Caco-2 (cell line): Measurements from ENCODE around the gene CH25H. TPM values are rescaled to one million over a fixed set of nuclear protein-coding genes. Genes with fewer than 3 reads are reported as not detected.

Source experiments
- BruUV-seq: library from RNA; stranded (reverse); fragments of 400-500 nt; replicated peaks from 2 replicates; lab custom pipeline; 2021; lab: Mats Ljungman, UMichigan
- CTCF ChIA-PET: fragments of 300-600 bp; sonication (Branson Sonifier 250); formaldehyde crosslinking; loops from one replicate; lab custom pipeline; 2022; ENCODE audit warnings: antibody characterized with exemption; lab: Charles Lee
- POLR2A ChIA-PET: fragments of 300-600 bp; sonication (Branson Sonifier 250); formaldehyde crosslinking; loops from one replicate; lab custom pipeline; 2022; ENCODE audit warnings: antibody characterized with exemption; lab: Charles Lee
- DNase-seq, 2 experiments: peaks; one replicate each; pipeline versions ENCODE4 v3.0.0 to v3.0.0-alpha.2; 2020 to 2022
- H3K27me3 ChIP-seq: replicated peaks from 2 replicates; pipeline ENCODE4 v1.6.0; 2011; ENCODE audit warnings: low read length; ENCODE audit not compliant: control insufficient read depth, insufficient read depth
- H3K36me3 ChIP-seq: 2 replicates; pipeline ENCODE4 v1.5.1; 2011; ENCODE audit warnings: low read length; ENCODE audit not compliant: control insufficient read depth, insufficient read depth
- H3K4me1 ChIP-seq: fragments of 250-450 bp; sonication (Bioruptor Pico); 2 replicates; pipeline ENCODE4 v1.5.1; 2020; ENCODE audit warnings: mild to moderate bottlenecking
- H3K4me3 ChIP-seq: 2 replicates; pipeline ENCODE4 v1.5.1; 2011; ENCODE audit warnings: low read depth, mild to moderate bottlenecking, control low read depth, low read length
- H3K9me3 ChIP-seq: fragments of 250-450 bp; sonication (Bioruptor Pico); 2 replicates; pipeline ENCODE4 v1.5.1; 2020; ENCODE audit warnings: mild to moderate bottlenecking, moderate library complexity
- H3K27ac Mint-ChIP-seq: one replicate; pipeline ENCODE4 v1.8.0; 2022; ENCODE audit warnings: mixed read lengths; ENCODE audit not compliant: unreplicated experiment
- H3K27me3 Mint-ChIP-seq: one replicate; pipeline ENCODE4 v1.8.0; 2022; ENCODE audit warnings: mixed read lengths; ENCODE audit not compliant: insufficient read depth, unreplicated experiment
- H3K36me3 Mint-ChIP-seq: one replicate; pipeline ENCODE4 v1.8.0; 2022; ENCODE audit warnings: mild to moderate bottlenecking, mixed read lengths; ENCODE audit not compliant: insufficient read depth, unreplicated experiment
- H3K4me1 Mint-ChIP-seq: one replicate; pipeline ENCODE4 v1.8.0; 2022; ENCODE audit warnings: low read depth, mixed read lengths; ENCODE audit not compliant: unreplicated experiment
- H3K4me3 Mint-ChIP-seq: one replicate; pipeline ENCODE4 v1.8.0; 2022; ENCODE audit warnings: mild to moderate bottlenecking, moderate library complexity, mixed read lengths; ENCODE audit not compliant: unreplicated experiment
- H3K9me3 Mint-ChIP-seq: one replicate; pipeline ENCODE4 v1.8.0; 2022; ENCODE audit warnings: mixed read lengths; ENCODE audit not compliant: unreplicated experiment
- CTCF ChIP-seq, 2 experiments: fragments of 200-600 bp in 1 of 2; IDR thresholded peaks; 1 replicate in 1 of 2; 2 replicates in 1 of 2; pipeline versions ENCODE4 v1.5.1 to v1.8.0; 2011 to 2022; ENCODE audit warnings: antibody characterized with exemption in 1 of 2, control low read depth in 1 of 2, inconsistent platforms in 1 of 2, low read depth in 1 of 2, low read length in 1 of 2, mild to moderate bottlenecking in 1 of 2, moderate library complexity in 1 of 2; ENCODE audit not compliant: insufficient read depth in 1 of 2, severe bottlenecking in 1 of 2, unreplicated experiment in 1 of 2
- intact Hi-C: fragments of 100-400 bp; cut with micrococcal nuclease; formaldehyde crosslinking; loops from one replicate; pipeline ENCODE4 v1.10.0; 2022; ENCODE audit not compliant: unreplicated experiment
- total RNA-seq: library from RNA; stranded (reverse); gene quantifications from 2 replicates; pipeline ENCODE4 v1.2.3, GENCODE V29; 2022

The CH25H gene
- total RNA-seq, 1 experiment from 2014 or later, result not detected

DNA sequence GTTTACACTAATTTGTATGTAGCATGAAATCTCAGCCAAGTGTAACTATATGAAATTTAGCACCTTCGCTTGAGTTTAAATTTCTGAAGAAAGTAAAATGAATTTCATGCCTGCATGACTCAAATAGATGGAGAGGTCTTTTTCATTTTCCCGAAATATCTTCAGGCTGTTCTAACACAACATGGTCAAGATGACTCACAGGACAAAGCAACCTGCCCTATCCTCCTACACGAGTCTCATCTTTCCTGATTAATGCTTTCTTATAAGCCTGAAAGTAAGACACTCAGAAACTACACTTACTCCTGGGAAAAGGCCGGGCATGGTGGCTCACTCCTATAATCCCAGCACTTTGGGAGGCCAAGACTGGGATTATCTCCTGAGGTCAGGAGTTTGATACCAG is 41.2 kb downstream of the CH25H start:
- Mint-ChIP-seq H3K4me1 (no peaks in the 10 kb centered on the region), H3K36me3 (no peaks in the 10 kb centered on the region), H3K27ac (no peak overlapping the region), H3K4me3 (no peak overlapping the region), H3K27me3 (peaks cover 11% of the 10 kb centered on the region), H3K9me3 (no peaks in the 10 kb centered on the region)
- POLR2A ChIA-PET, result no interaction called here
- intact Hi-C loops, result no loop called here
- BruUV-seq, result no TSS peak
- H3K36me3 ChIP-seq, result no peaks in the 10 kb centered on the region
- H3K27me3 ChIP-seq, result no peaks in the 10 kb centered on the region
- H3K4me1 ChIP-seq, result no peaks in the 10 kb centered on the region
- no peak overlapping the region for H3K4me3 ChIP-seq
- no peaks in the 10 kb centered on the region for H3K9me3 ChIP-seq
- CTCF ChIA-PET, result no interaction called here
- no peak for DNase-seq
- TF ChIP-seq CTCF (IDR thresholded peaks at IDR 0.05; ENCODE audit: insufficient read depth in 1 of 2, low read depth in 1 of 2, low read length in 1 of 2, severe bottlenecking in 1 of 2, unreplicated experiment in 1 of 2), result no peak

GRCh38 chr10:89164920-89165319 is 42.2 kb downstream of the CH25H start:
- H3K36me3 Mint-ChIP-seq, result no peaks in the 10 kb centered on the region
- Histone ChIP-seq H3K4me3 (no peak overlapping the region), H3K9me3 (no peaks in the 10 kb centered on the region), H3K27me3 (no peaks in the 10 kb centered on the region), H3K4me1 (no peaks in the 10 kb centered on the region), H3K36me3 (no peaks in the 10 kb centered on the region)
- no peaks in the 10 kb centered on the region for H3K4me1 Mint-ChIP-seq
- intact Hi-C loops, result no loop called here
- peaks cover 11% of the 10 kb centered on the region for H3K27me3 Mint-ChIP-seq
- TF ChIP-seq CTCF (IDR thresholded peaks at IDR 0.05; ENCODE audit: insufficient read depth in 1 of 2, low read depth in 1 of 2, low read length in 1 of 2, severe bottlenecking in 1 of 2, unreplicated experiment in 1 of 2), result no peak
- no peak overlapping the region for H3K27ac Mint-ChIP-seq
- no TSS peak for BruUV-seq
- CTCF ChIA-PET, result no interaction called here
- POLR2A ChIA-PET, result no interaction called here
- H3K4me3 Mint-ChIP-seq, result no peak overlapping the region
- peak in 1 of 2 experiments; percentile 1 for DNase-seq
- no peaks in the 10 kb centered on the region for H3K9me3 Mint-ChIP-seq

GRCh38 chr10:89164080-89164479 is 43.0 kb downstream of the CH25H start:
- TF ChIP-seq CTCF (IDR thresholded peaks at IDR 0.05; ENCODE audit: insufficient read depth in 1 of 2, low read depth in 1 of 2, low read length in 1 of 2, severe bottlenecking in 1 of 2, unreplicated experiment in 1 of 2), result no peak
- POLR2A ChIA-PET, result no interaction called here
- no TSS peak for BruUV-seq
- Mint-ChIP-seq H3K4me3 (no peak overlapping the region), H3K27me3 (peaks cover 11% of the 10 kb centered on the region), H3K4me1 (no peaks in the 10 kb centered on the region), H3K9me3 (no peaks in the 10 kb centered on the region), H3K27ac (no peak overlapping the region), H3K36me3 (no peaks in the 10 kb centered on the region)
- H3K27me3 ChIP-seq, result no peaks in the 10 kb centered on the region
- intact Hi-C loops, result no loop called here
- no peak overlapping the region for H3K4me3 ChIP-seq
- no peaks in the 10 kb centered on the region for H3K4me1 ChIP-seq
- no peak for DNase-seq
- CTCF ChIA-PET, result no interaction called here
- no peaks in the 10 kb centered on the region for H3K9me3 ChIP-seq
- no peaks in the 10 kb centered on the region for H3K36me3 ChIP-seq
